ENCODE data around the gene TNIK.
"Not testable (repeated sequence)": the region's sequence is repeated elsewhere in the genome, so short reads cannot be mapped to it uniquely, and the experiment has no call there.

The TNIK gene

GRCh38 chr3:171125010-171125409 is 335.2 kb downstream of the TNIK start:
- no peak for DNase-seq (ENCODE audit: low spot score)

GRCh38 chr3:171123915-171124314 is 336.3 kb downstream of the TNIK start:
- DNase-seq (ENCODE audit: low spot score), result no peak

DNA sequence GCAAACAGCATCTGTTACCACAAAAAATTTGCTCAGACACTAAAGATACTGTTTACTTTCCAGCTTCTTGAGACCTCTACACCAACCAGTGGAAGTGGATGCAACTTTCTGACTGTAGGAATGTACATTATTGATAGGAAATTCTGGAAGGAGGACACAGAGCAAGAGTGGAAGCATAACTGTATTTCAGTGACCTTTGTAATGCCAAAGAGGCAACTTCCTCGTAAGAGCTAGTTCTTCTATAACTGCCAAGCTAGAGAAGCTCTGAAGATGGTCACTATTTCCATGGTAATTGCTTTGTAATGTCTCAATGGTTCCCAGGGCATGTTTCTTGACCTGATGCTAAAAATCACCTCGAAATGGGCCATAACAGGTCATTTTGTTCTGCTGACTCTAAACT is 337.3 kb downstream of the TNIK start:
- no peak for DNase-seq (ENCODE audit: low spot score)

DNA sequence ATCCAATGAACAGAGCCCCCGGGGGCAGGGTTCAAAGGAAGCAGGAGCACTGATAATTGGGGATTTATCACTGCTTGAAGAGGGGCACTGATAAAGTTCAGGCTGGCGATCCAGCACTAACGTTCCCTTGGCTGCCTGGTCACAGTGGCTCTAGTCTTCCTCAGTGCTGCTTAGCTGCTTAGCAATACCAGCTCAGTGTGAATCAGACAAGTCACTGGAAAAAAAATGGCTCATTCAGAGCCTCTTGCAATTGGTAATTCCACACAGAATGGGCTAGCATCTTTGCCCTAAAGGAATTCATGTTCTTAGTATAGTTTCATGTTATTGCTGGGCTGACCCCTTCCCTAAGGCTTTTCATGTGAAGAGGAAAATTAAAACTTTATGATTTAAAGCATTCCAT is 338.0 kb downstream of the TNIK start:
- DNase-seq (ENCODE audit: low spot score), result no peak

GRCh38 chr3:171121801-171122200 is 338.4 kb downstream of the TNIK start:
- DNase-seq (ENCODE audit: low spot score), result no peak

DNA sequence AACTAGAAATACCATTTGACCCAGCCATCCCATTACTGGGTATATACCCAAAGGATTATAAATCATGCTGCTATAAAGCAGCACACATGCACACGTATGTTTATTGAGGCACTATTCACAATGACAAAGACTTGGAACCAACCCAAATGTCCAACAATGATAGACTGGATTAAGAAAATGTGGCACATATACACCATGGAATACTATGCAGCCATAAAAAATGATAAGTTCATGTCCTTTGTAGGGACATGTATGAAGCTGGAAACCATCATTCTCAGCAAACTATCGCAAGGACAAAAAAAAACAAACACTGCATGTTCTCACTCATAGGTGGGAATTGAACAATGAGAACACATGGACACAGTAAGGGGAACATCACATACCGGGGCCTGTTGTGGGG is 340.8 kb downstream of the TNIK start:
- not testable (repeated sequence) for DNase-seq (ENCODE audit: low spot score)

DNA sequence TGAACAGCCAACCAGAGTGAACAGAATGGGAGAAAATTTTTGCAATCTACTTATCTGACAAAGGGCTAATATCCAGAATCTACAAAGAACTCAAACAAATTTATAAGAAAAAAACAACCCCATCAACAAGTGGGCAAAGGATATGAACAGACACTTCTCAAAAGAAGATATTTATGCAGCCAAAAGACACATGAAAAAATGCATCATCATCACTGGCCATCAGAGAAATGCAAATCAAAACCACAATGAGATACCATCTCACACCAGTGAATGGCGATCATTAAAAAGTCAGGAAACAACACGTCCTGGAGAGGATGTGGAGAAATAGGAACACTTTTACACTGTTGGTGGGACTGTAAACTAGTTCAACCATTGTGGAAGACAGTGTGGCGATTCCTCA is 341.2 kb downstream of the TNIK start:
- DNase-seq (ENCODE audit: low spot score), result not testable (repeated sequence)

DNA sequence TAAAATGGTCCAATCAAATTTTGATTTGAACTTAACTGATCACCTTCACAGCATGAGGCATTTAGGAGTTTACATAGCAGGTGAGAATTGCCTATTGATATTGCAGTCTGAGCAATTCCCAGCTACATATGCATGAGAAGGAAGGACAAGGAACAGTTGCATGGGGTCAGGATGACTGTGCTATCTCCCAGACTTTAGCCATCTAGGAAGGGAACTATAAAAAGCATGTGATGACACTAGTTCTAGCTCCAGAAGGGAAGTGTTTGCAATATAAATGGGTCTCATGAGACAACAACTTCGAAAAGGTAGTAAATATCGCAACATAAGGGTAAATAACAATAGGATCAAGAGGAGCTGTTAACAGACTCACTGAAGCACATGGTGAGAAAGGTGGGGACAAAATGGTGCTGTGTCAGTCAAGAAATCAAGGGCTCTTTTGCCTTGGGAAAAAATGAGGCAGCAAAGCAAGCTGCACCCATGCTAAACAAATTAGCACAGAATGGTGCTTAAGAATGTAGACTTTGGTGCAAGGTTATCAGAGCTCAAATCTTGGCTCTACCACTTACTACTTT is 343.3 kb downstream of the TNIK start:
- no peak for DNase-seq (ENCODE audit: low spot score)

DNA sequence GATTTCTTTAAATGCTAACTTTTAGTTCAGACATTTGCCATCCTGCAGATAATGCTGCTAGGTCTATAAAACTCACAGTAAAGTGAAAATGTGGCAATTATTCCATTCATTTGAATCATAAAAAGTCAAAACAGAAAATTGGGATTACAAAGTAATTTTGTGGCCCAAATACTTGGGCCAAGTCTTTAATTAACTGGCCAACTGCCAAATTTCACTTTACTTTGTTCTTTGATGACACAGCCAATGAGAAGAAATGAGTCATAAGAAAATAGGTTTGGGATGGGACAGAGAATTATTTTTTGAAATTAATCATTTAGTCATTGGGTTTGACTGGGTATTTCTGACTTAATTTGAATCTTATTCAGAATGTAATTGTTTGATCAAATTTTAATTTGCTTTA is 343.8 kb downstream of the TNIK start:
- DNase-seq (ENCODE audit: low spot score), result no peak

DNA sequence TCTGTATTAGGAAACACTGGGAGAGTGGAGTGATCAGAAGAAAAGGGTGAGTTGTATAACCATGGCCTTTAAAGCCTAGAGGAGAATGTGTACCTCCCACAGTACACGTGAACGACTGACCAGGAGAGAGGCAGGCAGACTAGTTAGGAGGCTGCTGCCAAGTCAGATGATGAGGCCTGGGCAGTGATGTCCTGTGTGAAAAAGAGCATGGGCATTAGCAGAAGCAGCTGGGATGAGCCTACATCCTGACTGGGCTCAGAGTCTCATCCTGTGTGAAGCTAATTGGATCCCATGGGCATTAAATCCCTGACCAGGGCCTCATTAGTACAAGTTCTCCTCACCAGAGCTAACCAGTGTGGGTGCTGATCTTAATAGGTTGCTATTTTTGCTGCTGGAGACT is 344.5 kb downstream of the TNIK start:
- DNase-seq (ENCODE audit: low spot score), result no peak

DNA sequence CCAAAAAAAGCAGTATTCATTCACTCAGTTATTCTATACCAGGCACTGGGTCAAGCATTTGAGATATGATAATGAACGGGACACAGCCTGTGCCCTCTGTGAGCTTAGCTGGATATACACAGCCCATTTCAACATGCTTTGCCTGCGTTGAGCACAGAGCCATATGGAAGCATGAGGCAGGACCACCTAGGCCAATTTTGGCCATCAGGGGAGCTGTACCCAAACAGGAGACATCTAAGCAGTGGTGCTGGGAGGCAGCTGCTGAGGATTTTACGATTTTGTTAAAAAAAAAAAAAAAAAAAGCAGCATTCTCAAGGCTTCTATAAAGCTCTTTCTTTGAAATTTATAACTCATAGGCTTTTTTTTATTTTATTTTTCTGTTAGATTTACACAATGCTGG is 346.5 kb downstream of the TNIK start:
- no peak for DNase-seq (ENCODE audit: low spot score)

GRCh38 chr3:171110715-171111114 is 349.5 kb downstream of the TNIK start:
- no peak for DNase-seq (ENCODE audit: low spot score)

GRCh38 chr3:171108066-171108465 is 352.1 kb downstream of the TNIK start:
- DNase-seq (ENCODE audit: low spot score), result no peak

GRCh38 chr3:171103185-171103584 is 357.0 kb downstream of the TNIK start:
- DNase-seq (ENCODE audit: low spot score), result no peak

- DNase-seq (ENCODE audit: low spot score), result no peak
Measured at GRCh38 chr3:171101982-171102641, 358.1 kb downstream of the TNIK start.

- no peak for DNase-seq (ENCODE audit: low spot score)
Measured at GRCh38 chr3:171099911-171100310, 360.3 kb downstream of the TNIK start.

DNA sequence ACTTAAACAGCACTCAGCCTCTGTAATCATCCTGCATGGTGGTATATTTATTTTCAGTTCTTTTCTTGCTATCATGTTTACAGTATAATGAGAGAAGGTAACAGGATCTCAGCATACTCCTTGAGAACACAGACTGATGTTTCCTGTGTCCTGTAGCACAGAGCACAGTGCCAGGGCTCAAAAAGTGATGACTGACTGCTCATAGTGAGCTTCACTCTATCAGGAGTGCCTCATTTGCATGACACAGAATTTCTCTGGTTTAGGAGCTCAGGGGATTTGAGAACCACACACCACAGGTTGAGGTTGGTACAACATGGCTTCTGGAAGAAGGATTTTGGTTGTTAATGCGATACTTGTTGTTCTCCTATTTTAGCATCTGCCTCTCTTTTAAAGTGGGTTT is 365.1 kb downstream of the TNIK start:
- DNase-seq (ENCODE audit: low spot score), result no peak

DNA sequence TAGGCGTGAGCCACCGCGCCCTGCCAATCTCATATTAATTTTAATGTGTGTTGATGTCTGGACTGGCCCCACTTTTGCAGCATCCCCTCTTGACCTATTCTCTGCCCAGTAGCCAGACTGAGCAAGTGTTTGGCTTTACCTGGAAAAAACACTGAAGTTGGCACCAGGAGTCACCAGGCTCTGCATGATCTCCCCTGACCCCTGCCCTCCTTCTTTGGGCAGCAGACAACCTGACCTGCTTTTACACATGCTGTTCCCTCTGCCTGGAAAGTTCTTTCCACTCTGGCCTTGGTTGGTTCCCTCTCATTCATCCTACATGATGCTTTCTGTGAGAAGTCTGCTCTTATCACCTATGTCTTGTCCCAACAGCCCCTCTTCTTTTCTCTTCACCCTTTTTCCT is 365.8 kb downstream of the TNIK start:
- DNase-seq (ENCODE audit: low spot score), result no peak

- no peak for DNase-seq (ENCODE audit: low spot score)
Measured at GRCh38 chr3:171093462-171093861, 366.7 kb downstream of the TNIK start.

DNA sequence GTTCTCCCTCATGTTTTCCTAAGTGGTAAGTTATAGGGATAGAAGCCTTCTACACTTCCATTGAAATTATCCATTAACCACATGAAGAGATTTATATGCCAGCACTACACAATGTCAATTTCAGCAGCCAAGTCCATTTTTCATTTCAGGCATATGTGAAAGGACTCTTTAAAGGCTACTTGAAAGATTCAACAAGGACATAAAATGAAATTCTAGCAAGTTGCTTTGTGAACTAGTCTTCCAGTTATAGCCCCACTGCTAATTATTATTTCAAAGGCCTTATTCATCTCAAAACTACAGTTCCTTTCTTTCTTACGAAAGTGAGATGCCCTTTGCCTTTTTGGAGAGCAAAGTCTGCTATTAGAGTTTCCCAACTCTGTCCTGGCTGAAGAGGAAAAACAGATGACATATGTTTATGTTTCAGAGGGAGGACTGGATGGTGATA is 367.7 kb downstream of the TNIK start:
- no peak for DNase-seq (ENCODE audit: low spot score)

DNA sequence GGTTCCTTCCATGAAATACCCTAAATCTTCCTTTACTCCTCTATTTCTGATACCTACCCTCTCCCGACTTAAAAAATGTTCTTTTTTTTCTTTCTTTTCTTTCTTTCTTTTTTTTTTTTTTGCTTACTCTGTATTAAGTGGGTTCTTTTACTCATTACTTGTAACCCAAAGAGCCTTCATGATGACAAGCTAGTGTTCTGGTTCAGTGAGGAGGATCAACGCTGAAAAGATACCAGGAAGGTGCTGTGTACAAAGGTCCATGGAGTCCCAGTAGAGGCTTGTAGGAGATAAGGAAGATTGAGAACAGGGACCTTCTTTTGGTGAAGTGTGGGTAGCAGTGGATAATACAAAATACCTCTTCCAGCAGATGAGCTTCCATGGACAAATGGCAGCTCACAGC is 369.9 kb downstream of the TNIK start:
- no peak for DNase-seq (ENCODE audit: low spot score)

GRCh38 chr3:171088964-171089754 is 371.0 kb downstream of the TNIK start:
- no peak for DNase-seq (ENCODE audit: low spot score)

GRCh38 chr3:171088496-171088895 is 371.7 kb downstream of the TNIK start:
- no peak for DNase-seq (ENCODE audit: low spot score)
